GM12878 (cell line): ENCODE measurements around the gene CHPF2. TPM values are rescaled to one million over a fixed set of nuclear protein-coding genes. Genes with fewer than 3 reads are reported as not detected.

ENCODE experiments used
- ATAC-seq: fragments of 200-7000 bp; cut with Tn5 transposase; 3 replicates; pipeline ENCODE4 v1.9.1; 2020; ENCODE audit warnings: mild to moderate bottlenecking, moderate library complexity
- BruUV-seq: library from RNA; stranded (reverse); fragments of 400-500 nt; replicated peaks from 2 replicates; lab custom pipeline; 2021; lab: Mats Ljungman, UMichigan
- CTCF ChIA-PET: fragments of 300-600 bp; sonication (Branson Sonifier 250); formaldehyde crosslinking; extraction: SDS; loops from one replicate; lab custom pipeline; 2021; ENCODE audit warnings: inconsistent platforms; lab: Yijun Ruan, JAX
- POLR2A ChIA-PET: fragments of 350-600 bp; formaldehyde crosslinking; extraction: SDS; loops from one replicate; lab custom pipeline; 2021; ENCODE audit warnings: inconsistent platforms; lab: Charles Lee
- RAD21 ChIA-PET: fragments of 300-600 bp; sonication (Branson Sonifier 250); formaldehyde crosslinking; loops from one replicate; lab custom pipeline; 2023; ENCODE audit warnings: antibody characterized with exemption; ENCODE audit not compliant: unreplicated experiment; lab: Charles Lee
- SMC1A ChIA-PET: fragments of 300-600 bp; sonication (Branson Sonifier 250); formaldehyde crosslinking; loops from one replicate; lab custom pipeline; 2023; ENCODE audit not compliant: unreplicated experiment, uncharacterized antibody; lab: Charles Lee
- DNase-seq: peaks from one replicate; pipeline ENCODE4 v3.0.0-alpha.2; 2011; ENCODE audit warnings: low read depth, low spot score
- FAIRE-seq: peaks from 3 replicates; lab custom pipeline; 2011; peaks lifted over from hg19 to GRCh38; lab: Jason Lieb, UNC
- H2AFZ ChIP-seq: 2 replicates; pipeline ENCODE4 v1.6.0; 2011; ENCODE audit warnings: low read depth, low read length, control low read depth; ENCODE audit not compliant: control insufficient read depth
- H3K27ac ChIP-seq: 2 replicates; pipeline ENCODE4 v1.5.1; 2011; ENCODE audit warnings: control low read depth; ENCODE audit not compliant: control insufficient read depth, insufficient read depth
- H3K27me3 ChIP-seq, 2 experiments: replicated peaks in 1 of 2; 2 replicates each; pipeline versions ENCODE4 v1.6.0 to v1.6.1; 2011; ENCODE audit warnings: low read length in 1 of 2; ENCODE audit not compliant: control insufficient read depth in 2 of 2, insufficient read depth in 2 of 2
- H3K36me3 ChIP-seq, 2 experiments: 2 replicates each; pipeline ENCODE4 v1.5.1; 2011; ENCODE audit warnings: low read length in 1 of 2; ENCODE audit not compliant: control insufficient read depth in 2 of 2, insufficient read depth in 2 of 2
- H3K4me1 ChIP-seq: 2 replicates; pipeline ENCODE4 v1.6.1; 2011; ENCODE audit warnings: mild to moderate bottlenecking, low read length, moderate library complexity, mixed read lengths; ENCODE audit not compliant: control insufficient read depth, insufficient read depth
- H3K4me2 ChIP-seq: 2 replicates; pipeline ENCODE4 v1.6.0; 2011; ENCODE audit warnings: control low read depth; ENCODE audit not compliant: control insufficient read depth, insufficient read depth
- H3K4me3 ChIP-seq: fragments of 200-600 bp; sonication (generic); 2 replicates; pipeline ENCODE4 v1.5.1; 2016
- H3K79me2 ChIP-seq: 2 replicates; pipeline ENCODE4 v1.6.0; 2011; ENCODE audit warnings: low read length; ENCODE audit not compliant: control insufficient read depth, insufficient read depth
- H3K9ac ChIP-seq: 2 replicates; pipeline ENCODE4 v1.8.0; 2011; ENCODE audit warnings: low read length, control low read depth, mixed read lengths; ENCODE audit not compliant: control insufficient read depth, insufficient read depth
- H3K9me3 ChIP-seq: replicated peaks from 3 replicates; pipeline ENCODE4 v1.5.1; 2011; ENCODE audit warnings: mild to moderate bottlenecking, low read length; ENCODE audit not compliant: control insufficient read depth, insufficient read depth
- H4K20me1 ChIP-seq: 2 replicates; pipeline ENCODE4 v1.6.0; 2011; ENCODE audit not compliant: control insufficient read depth, insufficient read depth
- CHD2 ChIP-seq: IDR thresholded peaks from 2 replicates; pipeline ENCODE4 v1.6.1; 2011; ENCODE audit warnings: low read depth, low read length, improper control_type of control experiment, borderline replicate concordance
- CREB1 ChIP-seq: IDR thresholded peaks from 2 replicates; pipeline ENCODE4 v1.6.1; 2012; ENCODE audit warnings: low read depth, mild to moderate bottlenecking, inconsistent platforms
- CTCF ChIP-seq, 3 experiments: IDR thresholded peaks in 2 of 3; conservative IDR thresholded peaks in 1 of 3; 2 replicates each; pipeline ENCODE4 v1.5.1; 2011; ENCODE audit warnings: low read depth in 3 of 3, low read length in 3 of 3, mild to moderate bottlenecking in 3 of 3, control low read depth in 2 of 3, moderate library complexity in 2 of 3, inconsistent platforms in 1 of 3, mixed read lengths in 1 of 3; ENCODE audit not compliant: control insufficient read depth in 2 of 3, insufficient read depth in 1 of 3; ENCODE audit errors: extremely low read depth in 1 of 3
- NR2F1 ChIP-seq: fragments of 450-650 bp; conservative IDR thresholded peaks from 2 replicates; pipeline ENCODE4 v1.6.1; 2017; ENCODE audit warnings: mild to moderate bottlenecking
- RAD21 ChIP-seq: IDR thresholded peaks from 2 replicates; pipeline ENCODE4 v1.6.1; 2011; ENCODE audit warnings: mild to moderate bottlenecking, low read depth, low read length, moderate library complexity; ENCODE audit not compliant: insufficient read depth
- SMC3 ChIP-seq: IDR thresholded peaks from 2 replicates; pipeline ENCODE4 v1.6.1; 2011; ENCODE audit warnings: low read length, improper control_type of control experiment, borderline replicate concordance
- YY1 ChIP-seq: IDR thresholded peaks from 2 replicates; pipeline ENCODE4 v1.6.1; 2011; ENCODE audit warnings: low read depth, mild to moderate bottlenecking, low read length
- ZZZ3 ChIP-seq: IDR thresholded peaks from 2 replicates; pipeline ENCODE4 v1.6.1; 2011; ENCODE audit warnings: low read depth; ENCODE audit not compliant: control insufficient read depth, insufficient read length
- WGBS: methylation state at CpG from one replicate; pipeline ENCODE4 v1.1.6; 2016; ENCODE audit warnings: low lambda C conversion rate; ENCODE audit not compliant: insufficient replicate concordance, insufficient coverage; ENCODE audit errors: missing lambda C conversion rate; 5-methylcytosine and 5-hydroxymethylcytosine counted together
- in situ Hi-C: fragments of 300-500 bp; cut with MboI; formaldehyde crosslinking; loops from 9 replicates; pipeline ENCODE4 v1.14.3; 2018; ENCODE audit warnings: mixed read lengths
- intact Hi-C: fragments of 100-400 bp; cut with micrococcal nuclease; formaldehyde crosslinking; loops from one replicate; pipeline ENCODE4 v1.14.2; 2022; ENCODE audit not compliant: unreplicated experiment
- polyA plus RNA-seq, 11 experiments: library from polyadenylated mRNA; depleted of rRNA in 4 of 11; unstranded in 6 of 11; stranded (reverse) in 5 of 11; fragments of >200 nt; fragmentation: Nextera tagmentation in 4 of 11; fragmentation: Illumina TruSeq in 1 of 11; extraction: Ambion mirVana in 4 of 11; extraction: Trizol in 1 of 11; gene quantifications; 1 replicate in 1 of 11; 2 replicates in 10 of 11; pipeline versions ENCODE4 v1.2.1 to v1.2.3, GENCODE V29; 2011 to 2016; ENCODE audit warnings: inconsistent platforms in 2 of 11, missing spikeins in 2 of 11, low read depth in 1 of 11
- total RNA-seq, 4 experiments: library from RNA; depleted of rRNA in 3 of 4; stranded (reverse); fragments of >200 nt in 3 of 4; fragmentation: Illumina TruSeq in 1 of 4; extraction: Trizol in 1 of 4; gene quantifications; 2 replicates each; pipeline versions ENCODE4 v1.2.1 to v1.2.3, GENCODE V29; 2013 to 2021

Gene CHPF2
- total and polyA plus RNA-seq, 10 of the 15 experiments (the other 5 are each of a cell fraction or from before 2014, with no cell fraction given): 0.23 to 33.1 (median 11.5) TPM

- SMC1A ChIA-PET: interaction anchor here (1.2 to 3.4 kb wide), 7 partner anchors 11 to 120 kb away, joined by 3 to 24 read pairs (median 9); partner anchors contain the start of genes ABCF2 and CHPF2
- Histone ChIP-seq H3K79me2 (no peaks in the 10 kb centered on the region), H3K4me3 (no peak overlapping the region; the same call in 1 of the 2 replicates), H3K4me2 (no peak overlapping the region), H3K9me3 (no peaks in the 10 kb centered on the region), H4K20me1 (no peaks in the 10 kb centered on the region), H3K27me3 (peaks cover 15 to 24% of the 10 kb centered on the region in 2 experiments), H3K9ac (no peak overlapping the region), H3K4me1 (peaks cover 16% of the 10 kb centered on the region), H2AFZ (no peak overlapping the region), H3K27ac (no peak overlapping the region), H3K36me3 (no peaks in the 10 kb centered on the region)
- POLR2A ChIA-PET: interaction anchor here (1.4 to 1.5 kb wide), 2 partner anchors 12 to 17 kb away, joined by 5 read pairs; partner anchors contain the start of genes ABCF2 and CHPF2
- WGBS: 10% methylated on average over 10 of the region's 10 CpGs
- DNase-seq (peak; percentile 15), ATAC-seq (peak; percentile 69), FAIRE-seq (peak; percentile 7)
- intact Hi-C loops (loop anchor here (5.0 kb wide), 1 partner anchor 72 kb away; no protein-coding TSS in a partner anchor), in situ Hi-C loops (no loop called here)
- BruUV-seq: no TSS peak
- RAD21 ChIA-PET: interaction anchor here (0.6 to 2.6 kb wide), 5 partner anchors 12 to 1043 kb away, joined by 3 to 17 read pairs (median 11); partner anchors contain the start of genes ABCF2 and CHPF2
- CTCF ChIA-PET: interaction anchor here (0.6 to 5.3 kb wide), 46 partner anchors 8 to 418 kb away, joined by 3 to 56 read pairs (median 4); partner anchors contain the start of genes ABCB8, ABCF2, ASB10 and CHPF2
- TF ChIP-seq ZZZ3 (no peak), CHD2 (no peak), SMC3 (peak; percentile 47; the same call in 1 of the 2 replicates), CTCF (IDR thresholded peaks at IDR 0.05 in 2 of 3, conservative IDR thresholded peaks at IDR 0.05 in 1 of 3; ENCODE audit: control insufficient read depth in 2 of 3, extremely low read depth in 1 of 3, insufficient read depth in 1 of 3, low read depth in 3 of 3, low read length in 3 of 3) (peak; percentile 65 to 92 (median 90)), CREB1 (0 out of 2 replicates have a peak, but pooled peaks have one; percentile 3), YY1 (0 out of 2 replicates have a peak, but pooled peaks have one; percentile 17), NR2F1 (0 out of 2 replicates have a peak, but pooled peaks have one; percentile 25), RAD21 (peak; percentile 68)
Observed at GRCh38 chr7:151244196-151244840, 12.0 kb downstream of the CHPF2 start.
